Measurements from ENCODE around the gene CRMP1.
"Not testable (repeated sequence)": the region's sequence is repeated elsewhere in the genome, so short reads cannot be mapped to it uniquely, and the experiment has no call there.

CRMP1 gene

DNA sequence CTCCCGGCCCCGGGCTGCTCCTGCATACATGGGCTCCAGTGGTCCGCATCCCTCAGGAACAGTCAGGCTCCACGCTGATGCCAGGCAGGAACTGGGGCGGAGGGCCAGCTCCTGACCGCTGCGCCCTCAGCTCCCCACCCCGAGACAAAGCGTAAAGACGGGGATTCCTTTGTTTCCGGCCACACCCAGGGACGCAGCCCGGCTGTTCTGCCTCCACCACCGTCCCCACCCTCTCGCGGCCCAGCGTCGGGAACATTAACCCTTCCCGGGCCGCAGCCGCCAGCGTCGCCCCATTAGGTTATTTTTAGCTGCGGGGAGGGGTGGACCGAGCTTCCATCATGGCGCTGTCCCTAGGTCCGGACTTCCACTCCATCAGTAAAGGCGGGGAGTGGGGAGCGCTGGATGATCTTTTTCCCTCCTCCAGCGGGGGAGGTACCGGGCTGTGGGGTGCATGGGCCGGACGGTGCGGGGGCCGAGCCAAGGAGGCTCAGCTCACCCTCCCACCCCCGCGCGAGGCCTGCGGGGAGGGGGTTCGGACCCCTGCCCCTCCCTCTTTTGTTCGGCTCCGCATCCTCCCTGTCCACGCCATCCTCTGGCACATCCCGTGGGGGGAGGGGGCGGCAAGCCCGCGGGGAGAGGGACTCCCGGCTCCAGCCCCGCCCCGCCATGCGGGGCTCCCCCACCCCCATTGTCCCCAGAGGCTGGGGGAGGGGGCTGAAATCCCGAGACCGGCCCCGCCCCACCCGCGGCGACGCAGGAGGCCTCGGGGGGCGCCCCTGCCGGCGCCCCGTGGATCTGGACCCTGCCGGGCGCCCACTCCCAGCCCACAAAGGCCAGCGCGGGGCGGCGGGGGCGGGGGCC is 5.3 kb downstream of the CRMP1 start:
- FAIRE-seq, result no peak

GRCh38 chr4:5887011-5887360 is 5.9 kb downstream of the CRMP1 start:
- FAIRE-seq, result no peak

DNA sequence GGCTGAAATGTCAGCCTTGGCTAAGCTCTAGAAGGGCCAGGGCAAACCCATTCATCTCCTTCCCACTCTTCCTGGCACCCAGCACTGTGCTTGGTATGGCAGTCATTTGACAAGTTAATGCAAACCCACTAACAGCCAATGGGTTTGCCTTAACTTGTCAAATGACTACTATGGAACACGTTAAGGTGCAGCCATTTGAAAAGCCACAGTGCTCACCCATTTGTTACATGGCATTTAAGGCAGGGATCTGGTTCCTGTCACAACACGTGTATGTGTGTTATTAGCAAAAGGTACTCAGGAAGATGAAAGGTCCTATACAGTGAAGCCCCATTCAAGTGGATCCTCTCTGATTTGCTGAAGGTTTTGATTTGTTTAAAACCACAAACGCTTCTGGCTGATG is 7.2 kb downstream of the CRMP1 start:
- FAIRE-seq, result no peak

DNA sequence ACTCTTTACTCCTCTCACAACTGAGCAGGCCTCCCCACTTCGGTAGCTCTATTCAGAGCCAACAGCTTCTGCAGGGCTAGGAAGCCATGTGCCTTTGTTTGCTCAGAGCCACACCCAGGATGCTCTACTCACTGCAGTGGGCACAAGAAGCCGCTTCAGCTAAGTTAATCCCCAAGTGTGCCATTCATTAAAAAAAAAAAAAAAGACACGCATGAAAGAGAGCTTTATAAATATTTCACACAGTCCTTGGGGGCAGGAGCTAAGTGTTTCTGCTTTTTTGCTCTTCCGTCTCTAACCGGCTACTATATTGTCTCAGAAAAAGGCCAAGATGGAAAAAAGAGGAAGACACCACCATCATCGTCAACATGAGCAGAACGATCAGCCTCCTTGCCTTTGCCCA is 8.1 kb downstream of the CRMP1 start:
- no peak for FAIRE-seq

GRCh38 chr4:5883916-5884315 is 9.0 kb downstream of the CRMP1 start:
- FAIRE-seq, result no peak

DNA sequence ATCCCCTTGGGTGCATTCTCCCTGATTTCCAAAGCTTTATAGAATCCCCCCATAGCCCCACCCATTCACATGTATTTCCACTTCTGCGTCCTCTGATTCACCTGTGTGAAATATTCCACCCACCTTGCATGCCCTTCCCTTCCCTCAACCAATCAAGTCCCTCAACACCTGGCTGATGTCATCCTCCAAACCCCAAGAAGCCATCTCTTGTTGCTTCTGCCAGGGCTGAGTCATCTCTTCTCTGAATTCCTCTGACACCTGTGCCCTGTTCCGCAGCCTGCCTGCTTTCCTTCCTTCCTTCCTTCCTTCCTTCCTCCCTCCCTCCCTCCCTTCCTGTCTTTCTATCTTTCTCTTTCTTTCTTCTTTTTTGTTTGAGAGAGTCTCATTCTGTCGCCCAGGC is 9.9 kb downstream of the CRMP1 start:
- FAIRE-seq, result no peak

DNA sequence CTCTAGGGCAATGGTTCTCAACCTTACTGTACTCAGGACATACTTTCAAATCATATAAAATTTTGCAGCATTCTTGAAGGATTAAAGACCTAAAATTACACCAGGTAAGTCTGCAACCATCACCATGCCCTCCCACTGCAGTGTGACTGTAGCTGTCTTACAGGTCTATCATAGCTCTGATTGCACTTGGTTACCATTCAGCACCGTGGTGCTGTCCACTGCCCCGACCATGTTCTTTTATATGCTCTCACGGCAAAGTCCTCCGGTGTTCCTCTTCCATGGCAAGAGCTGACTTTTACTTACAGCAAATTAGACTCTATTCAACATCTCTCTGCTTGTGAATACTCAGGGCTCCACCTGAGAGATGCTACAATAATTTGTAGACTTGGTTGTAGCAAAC is 11.5 kb downstream of the CRMP1 start:
- FAIRE-seq, result no peak

DNA sequence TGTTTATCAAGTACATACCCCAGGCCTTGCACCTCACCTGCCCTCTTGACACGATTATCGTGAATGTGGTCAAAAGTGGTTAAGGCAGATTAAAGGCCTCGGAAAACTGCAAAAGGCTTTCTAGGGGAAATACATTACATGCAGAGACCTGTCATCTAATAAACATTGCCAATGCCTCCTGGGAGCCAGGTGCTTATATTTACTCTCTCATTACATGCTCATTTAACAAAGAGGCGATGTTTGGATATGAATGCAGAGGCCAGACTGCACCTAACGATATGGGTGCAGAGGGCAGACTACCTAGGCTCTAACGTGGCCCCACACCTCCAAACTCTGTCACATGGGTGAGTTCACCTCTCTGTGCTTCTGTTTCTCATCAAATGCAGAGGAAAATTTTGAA is 14.5 kb downstream of the CRMP1 start:
- no peak for FAIRE-seq

DNA sequence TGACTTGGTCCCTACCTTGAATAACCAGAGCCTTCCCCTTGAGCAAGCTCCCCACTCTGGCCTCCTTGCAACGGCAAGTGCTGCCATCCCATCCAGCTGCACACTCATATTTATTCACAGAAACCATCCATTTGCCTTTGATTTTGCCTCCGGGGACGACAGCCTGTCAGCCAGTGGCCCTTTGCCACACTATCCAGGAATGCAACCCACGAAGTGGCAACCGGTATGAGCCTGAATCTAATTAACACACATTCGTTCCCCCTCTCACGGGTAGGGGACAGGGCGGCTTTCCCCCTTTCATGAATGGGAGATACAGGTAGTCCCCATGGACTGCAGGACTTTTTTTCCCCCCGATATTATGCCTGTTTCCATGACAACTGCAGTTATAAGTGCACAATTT is 15.5 kb downstream of the CRMP1 start:
- no peak for FAIRE-seq

- no peak for FAIRE-seq
These were observed 18.0 kb downstream of the CRMP1 start for GRCh38 chr4:5874811-5875449.

DNA sequence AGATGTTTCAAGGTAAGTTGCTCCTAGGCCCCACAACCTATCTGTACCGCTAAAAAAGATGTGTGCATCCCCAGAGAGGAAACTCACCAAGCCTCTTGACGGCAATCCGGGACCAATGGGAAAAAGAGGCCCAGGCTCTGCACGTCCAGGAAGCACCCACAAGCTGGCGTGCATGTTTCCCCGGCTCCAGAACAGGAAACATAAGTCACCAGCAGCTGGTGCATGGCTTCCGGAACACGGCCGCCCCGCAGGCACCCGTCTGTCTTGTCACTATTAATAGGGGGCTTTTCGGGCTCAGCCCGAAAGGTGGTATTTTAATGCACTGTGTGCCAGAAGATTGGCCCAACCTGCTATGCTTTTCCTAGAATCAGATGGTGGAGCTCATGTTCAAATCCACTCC is 22.2 kb downstream of the CRMP1 start:
- FAIRE-seq, result no peak

- no peak for FAIRE-seq
These were observed 22.8 kb downstream of the CRMP1 start for GRCh38 chr4:5869966-5870619.

DNA sequence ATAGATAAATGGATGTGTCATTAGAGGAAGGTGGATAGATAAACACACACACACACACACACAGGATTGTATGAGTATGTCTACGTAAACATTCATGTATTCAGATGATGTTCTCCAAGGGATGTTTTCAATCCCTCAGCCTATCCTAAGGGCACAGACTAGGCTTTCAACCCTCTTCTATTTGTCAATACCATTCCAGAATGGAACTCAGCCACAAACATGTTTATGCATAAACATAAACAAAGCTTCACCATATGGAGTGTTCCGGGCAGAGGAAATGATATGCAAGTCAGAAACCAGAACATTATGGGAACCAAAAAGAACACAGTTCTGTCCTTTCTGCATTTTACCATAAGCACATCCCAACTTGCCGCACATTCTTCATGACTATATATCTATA is 25.0 kb downstream of the CRMP1 start:
- FAIRE-seq, result no peak

GRCh38 chr4:5866841-5867813 is 25.8 kb downstream of the CRMP1 start:
- FAIRE-seq, result no peak

DNA sequence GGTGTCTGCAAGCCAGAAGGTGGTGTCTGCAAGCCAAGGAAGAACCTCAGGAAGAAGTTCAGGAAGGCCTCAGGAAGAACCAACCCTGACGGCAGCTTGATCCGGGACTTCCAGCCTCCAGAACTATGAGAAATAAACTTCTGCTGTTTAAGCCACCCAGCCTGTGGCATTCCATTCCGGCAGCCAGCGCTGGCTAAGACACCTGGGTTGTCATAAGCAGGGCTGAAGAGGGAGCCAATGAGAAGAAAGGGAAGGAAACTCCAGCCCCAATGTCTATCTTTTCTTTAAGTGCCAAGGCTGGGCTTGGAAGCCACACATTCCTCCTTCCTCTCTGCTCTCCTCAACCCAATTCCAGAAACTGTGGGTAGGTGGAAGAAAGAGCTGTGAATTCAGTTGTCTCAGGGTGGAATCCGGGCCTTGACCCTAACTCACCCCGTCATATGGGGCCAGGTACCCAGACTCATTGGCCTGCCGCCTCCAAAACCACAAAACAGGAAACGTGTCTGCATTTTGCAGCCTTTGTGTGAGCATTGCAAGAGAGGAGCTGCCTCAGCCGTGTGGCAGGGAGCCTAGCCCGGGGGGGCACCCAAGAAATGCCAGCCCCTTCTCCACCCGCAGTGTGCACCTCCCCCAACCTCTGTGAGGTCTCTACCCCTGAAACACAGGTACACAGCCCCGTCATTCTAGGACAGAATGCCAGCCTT is 26.8 kb downstream of the CRMP1 start:
- FAIRE-seq, result no peak

- no peak for FAIRE-seq
These were observed 29.3 kb downstream of the CRMP1 start for GRCh38 chr4:5863461-5864113.

DNA sequence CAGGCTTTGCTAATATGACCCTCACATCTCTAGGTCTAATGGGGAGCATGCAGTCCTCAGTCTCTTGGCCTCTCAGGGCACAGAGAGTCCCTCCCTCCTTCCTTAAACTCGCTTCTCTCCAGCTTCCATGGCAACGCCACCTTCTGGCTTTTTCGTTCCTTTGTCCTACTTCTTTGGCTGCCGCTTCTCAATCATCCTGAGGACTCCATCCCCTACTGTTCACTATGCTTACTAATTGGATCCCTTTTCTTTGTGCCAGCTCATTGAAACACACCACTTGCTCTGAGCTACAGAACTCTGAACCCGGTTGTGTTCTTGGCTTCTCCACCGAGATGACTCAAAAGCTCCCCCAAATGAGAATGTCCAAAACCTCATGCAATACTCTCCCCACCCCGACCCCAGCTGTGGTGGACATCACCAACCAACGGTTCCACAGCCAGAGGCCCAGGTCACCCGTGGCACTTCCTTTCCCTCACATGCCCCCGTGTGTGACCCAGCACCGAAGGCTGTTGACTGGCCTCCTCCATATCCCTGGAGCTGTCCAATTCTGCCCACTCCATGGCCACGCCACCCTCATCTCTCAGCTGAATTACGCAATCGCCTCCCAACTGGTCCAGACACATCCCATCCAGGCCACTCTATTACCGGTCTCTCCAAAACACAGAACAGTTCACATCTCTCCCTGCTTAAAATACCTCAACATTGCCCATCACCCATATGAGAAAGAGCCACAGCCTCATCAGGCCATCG is 34.7 kb downstream of the CRMP1 start:
- no peak for FAIRE-seq

DNA sequence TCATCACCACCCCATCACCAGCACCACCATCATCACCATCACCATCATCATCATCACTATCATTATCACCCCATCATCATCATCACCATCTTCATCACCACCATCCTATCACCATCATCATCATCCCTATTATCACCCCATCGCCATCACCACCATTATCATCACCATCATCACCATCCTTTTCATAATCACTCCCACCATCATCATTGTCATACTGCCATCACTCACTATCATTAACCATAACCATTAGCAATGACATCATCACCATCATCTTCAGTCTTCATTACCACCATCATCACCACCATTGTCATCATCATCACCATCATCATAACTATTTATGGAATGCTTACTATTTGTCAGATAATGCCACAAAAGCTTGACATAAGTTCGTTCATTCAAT is 35.7 kb downstream of the CRMP1 start:
- no peak for FAIRE-seq

DNA sequence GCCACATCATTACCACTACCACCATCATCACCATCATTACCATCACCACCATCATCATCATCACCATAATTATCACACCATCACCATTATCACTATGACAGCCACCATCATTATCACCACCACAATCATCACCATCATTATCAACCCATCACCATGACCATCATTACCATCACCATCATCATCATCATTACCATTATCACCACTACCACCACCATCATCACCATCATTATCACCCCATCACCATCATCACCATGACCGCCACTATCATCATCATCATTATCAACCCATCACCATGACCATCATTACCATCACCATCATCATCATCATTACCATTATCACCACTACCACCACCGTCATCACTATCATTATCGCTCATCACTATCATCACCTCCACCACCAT is 36.5 kb downstream of the CRMP1 start:
- FAIRE-seq, result not testable (repeated sequence)

- peak; percentile 31 for FAIRE-seq
These were observed 38.0 kb downstream of the CRMP1 start for GRCh38 chr4:5854929-5855328.

Data from endometrium (tissue), 2 donors.